Esophagus (tissue), 2 donors: ENCODE measurements around the gene OIP5. TPM values are rescaled to one million over a fixed set of nuclear protein-coding genes. Genes with fewer than 3 reads are reported as not detected.
"Not testable (repeated sequence)": the region's sequence is repeated elsewhere in the genome, so short reads cannot be mapped to it uniquely, and the experiment has no call there.

ENCODE experiments used
- H3K27ac ChIP-seq, 2 donors: one replicate each; pipeline ENCODE4 v1.5.1; 2013; ENCODE audit warnings: low read depth in 2 of 2, mild to moderate bottlenecking in 2 of 2, inconsistent platforms in 1 of 2, low read length in 1 of 2, moderate library complexity in 1 of 2
- H3K27me3 ChIP-seq, 2 donors: one replicate each; pipeline ENCODE4 v1.6.1; 2013; ENCODE audit warnings: low read length in 2 of 2, control low read depth in 1 of 2, mild to moderate bottlenecking in 1 of 2; ENCODE audit not compliant: insufficient read depth in 2 of 2, control insufficient read depth in 1 of 2
- H3K36me3 ChIP-seq, 2 donors: one replicate each; pipeline ENCODE4 v1.6.1; 2013; ENCODE audit warnings: low read length in 1 of 2; ENCODE audit not compliant: control insufficient read depth in 2 of 2, insufficient read depth in 2 of 2
- H3K4me1 ChIP-seq, 2 donors: one replicate each; pipeline ENCODE4 v1.6.1; 2013; ENCODE audit warnings: low read length in 1 of 2; ENCODE audit not compliant: control insufficient read depth in 2 of 2, insufficient read depth in 2 of 2
- H3K4me3 ChIP-seq, 2 donors: one replicate each; pipeline ENCODE4 v1.5.1; 2013; ENCODE audit warnings: low read length in 2 of 2, mild to moderate bottlenecking in 2 of 2, low read depth in 1 of 2, moderate library complexity in 1 of 2
- H3K9me3 ChIP-seq, 2 donors: one replicate each; pipeline ENCODE4 v1.6.1; 2013; ENCODE audit warnings: mild to moderate bottlenecking in 2 of 2, low read depth in 1 of 2, low read length in 1 of 2, moderate library complexity in 1 of 2; ENCODE audit not compliant: control insufficient read depth in 2 of 2, insufficient read depth in 1 of 2
- WGBS, 2 donors: extraction: QIAGEN DNeasy Blood & Tissue Kit; methylation state at CpG; one replicate each; pipeline ENCODE4 v1.1.7; 2013; 5-methylcytosine and 5-hydroxymethylcytosine counted together
- polyA plus RNA-seq, 2 donors: library from polyadenylated mRNA; stranded (reverse); fragments of 200-250 nt; gene quantifications; one replicate each; pipeline ENCODE4 v1.2.3, GENCODE V29; 2013
- donor health status: healthy with polysubstance abuse.
- donor health status: Bipolar disorder and iron deficiency.

The OIP5 gene
- polyA plus RNA-seq, 2 donors: 3.1 to 6.4 TPM

DNA sequence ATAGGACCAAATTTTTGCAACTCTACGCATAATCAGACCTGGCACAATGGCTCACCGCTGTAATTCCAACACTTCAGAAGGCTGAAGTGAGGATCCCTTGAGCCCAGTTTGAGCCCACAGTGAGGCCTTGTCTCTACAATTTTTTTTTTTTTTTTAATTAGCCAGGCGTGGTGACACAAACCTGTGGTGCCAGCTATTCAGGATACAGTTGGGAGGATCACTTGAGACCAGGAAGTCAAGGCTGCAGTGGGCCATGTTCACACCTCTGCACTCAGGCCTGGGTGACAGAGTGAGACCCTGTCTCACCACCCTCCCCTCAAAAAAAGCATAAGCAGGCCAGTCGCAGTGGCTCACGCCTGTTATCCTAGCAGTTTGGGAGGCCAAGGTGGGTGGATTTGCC, 24.7 kb downstream of the OIP5 start:
- no peaks in the 10 kb centered on the region for H3K4me1 ChIP-seq
- peak overlapping the region in 1 of 2 donors; percentile 22 for H3K27ac ChIP-seq
- no peaks in the 10 kb centered on the region for H3K36me3 ChIP-seq
- H3K4me3 ChIP-seq: no peak overlapping the region
- no peaks in the 10 kb centered on the region for H3K9me3 ChIP-seq
- WGBS, 2 donors: 85 to 92% methylated on average over 5 of the region's 5 CpGs
- H3K27me3 ChIP-seq: no peaks in the 10 kb centered on the region

- 87 to 90% methylated on average over 3 of the region's 3 CpGs for WGBS, 2 donors
- no peaks in the 10 kb centered on the region for H3K36me3 ChIP-seq
- no peaks in the 10 kb centered on the region for H3K9me3 ChIP-seq
- H3K4me3 ChIP-seq: no peak overlapping the region
- no peaks in the 10 kb centered on the region for H3K4me1 ChIP-seq
- H3K27me3 ChIP-seq: no peaks in the 10 kb centered on the region
- H3K27ac ChIP-seq: no peak overlapping the region
Observed at GRCh38 chr15:41304149-41304770, 28.1 kb downstream of the OIP5 start.

DNA sequence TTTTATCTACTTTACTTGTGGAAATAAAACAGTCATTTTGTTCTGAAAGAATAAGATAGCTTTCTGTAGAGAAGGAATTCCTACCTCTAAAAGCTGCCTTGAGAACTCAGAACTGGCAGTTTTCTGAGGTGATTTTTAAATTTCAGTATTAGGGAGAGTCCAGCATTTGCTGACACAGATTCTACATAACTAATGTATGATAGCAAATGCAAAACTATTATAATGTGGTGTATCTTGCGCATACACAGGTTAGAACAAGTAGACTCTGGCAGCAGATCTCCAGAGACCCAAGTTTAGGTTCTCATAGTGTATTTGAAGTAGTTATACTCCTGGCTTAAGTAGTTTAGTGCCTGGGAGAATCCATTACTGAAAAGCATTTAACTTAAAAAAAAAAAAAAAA, 30.8 kb downstream of the OIP5 start:
- no peaks in the 10 kb centered on the region for H3K27me3 ChIP-seq
- peaks cover 0 to 4% of the 10 kb centered on the region in 2 donors for H3K36me3 ChIP-seq
- WGBS, 2 donors: 94 to 98% methylated on average over 1 of the region's 1 CpG

GRCh38 chr15:41301139-41301538, 31.3 kb downstream of the OIP5 start:
- 90 to 94% methylated on average over 2 of the region's 2 CpGs for WGBS, 2 donors
- not testable (repeated sequence) for H3K27me3 ChIP-seq

More for the DNA sequence above, 30.8 kb downstream of the OIP5 start:
- Histone ChIP-seq H3K27ac (no peak overlapping the region), H3K4me3 (no peak overlapping the region), H3K4me1 (no peaks in the 10 kb centered on the region), H3K9me3 (no peaks in the 10 kb centered on the region)

GRCh38 chr15:41292521-41292920, 39.9 kb downstream of the OIP5 start:
- Histone ChIP-seq H3K36me3 (peaks cover 0 to 9% of the 10 kb centered on the region in 2 donors), H3K27me3 (no peaks in the 10 kb centered on the region), H3K27ac (no peak overlapping the region), H3K4me3 (no peak overlapping the region), H3K4me1 (no peaks in the 10 kb centered on the region), H3K9me3 (no peaks in the 10 kb centered on the region)
- 41 to 49% methylated on average over 1 of the region's 1 CpG for WGBS, 2 donors

More at GRCh38 chr15:41301139-41301538, 31.3 kb downstream of the OIP5 start:
- not testable (repeated sequence) for H3K27ac ChIP-seq, H3K9me3 ChIP-seq, H3K4me3 ChIP-seq, H3K4me1 ChIP-seq, H3K36me3 ChIP-seq

GRCh38 chr15:41291065-41291631, 41.2 kb downstream of the OIP5 start:
- Histone ChIP-seq H3K27ac (no peak overlapping the region), H3K36me3 (peaks cover 0 to 10% of the 10 kb centered on the region in 2 donors), H3K9me3 (no peaks in the 10 kb centered on the region), H3K4me1 (no peaks in the 10 kb centered on the region), H3K4me3 (no peak overlapping the region), H3K27me3 (no peaks in the 10 kb centered on the region)
- 86 to 91% methylated on average over 7 to 9 of the region's 9 CpGs for WGBS, 2 donors

DNA sequence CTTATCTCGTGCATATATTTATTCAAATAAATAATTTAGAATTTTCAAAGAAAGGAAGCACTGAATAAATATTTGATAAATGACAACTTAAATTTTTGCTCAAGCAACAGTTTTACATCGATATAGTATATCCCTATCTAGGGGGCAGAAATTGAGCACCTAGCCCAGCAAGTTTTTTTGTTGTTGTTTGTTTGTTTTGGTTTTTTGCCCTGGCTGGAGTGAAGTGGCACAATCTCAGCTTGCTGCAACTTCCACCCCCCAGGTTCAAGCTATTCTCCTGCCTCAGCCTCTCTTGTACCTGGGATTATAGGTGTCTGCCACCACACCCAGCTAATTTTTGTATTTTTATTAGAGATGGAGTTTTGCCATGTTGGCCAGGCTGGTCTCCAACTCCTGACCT, 42.4 kb downstream of the OIP5 start:
- no peak overlapping the region for H3K27ac ChIP-seq
- peaks cover 0 to 3% of the 10 kb centered on the region in 2 donors for H3K4me1 ChIP-seq
- WGBS, 2 donors: 78 to 84% methylated on average over 2 of the region's 2 CpGs
- no peak overlapping the region for H3K4me3 ChIP-seq
- no peaks in the 10 kb centered on the region for H3K9me3 ChIP-seq
- H3K36me3 ChIP-seq: peaks cover 0 to 10% of the 10 kb centered on the region in 2 donors
- no peaks in the 10 kb centered on the region for H3K27me3 ChIP-seq

DNA sequence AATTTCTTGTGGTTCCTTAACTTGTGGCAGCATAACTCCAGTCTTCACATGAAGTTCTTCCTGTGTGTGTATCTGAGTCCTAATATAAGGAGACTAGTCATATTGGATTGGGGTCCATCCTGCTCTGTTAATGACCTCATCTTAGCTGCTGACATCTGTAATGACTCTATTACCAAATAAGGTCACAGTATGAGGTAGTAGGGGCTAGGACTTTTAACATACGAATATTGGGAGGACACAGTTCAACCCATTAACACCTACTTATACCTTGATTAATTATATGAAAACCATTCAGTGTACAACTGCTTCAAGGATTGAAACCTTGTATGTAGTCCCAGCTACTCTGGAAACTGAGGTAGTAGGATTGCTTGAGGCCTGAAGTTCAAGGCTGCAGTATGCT, 43.9 kb downstream of the OIP5 start:
- peaks cover 0 to 10% of the 10 kb centered on the region in 2 donors for H3K36me3 ChIP-seq

DNA sequence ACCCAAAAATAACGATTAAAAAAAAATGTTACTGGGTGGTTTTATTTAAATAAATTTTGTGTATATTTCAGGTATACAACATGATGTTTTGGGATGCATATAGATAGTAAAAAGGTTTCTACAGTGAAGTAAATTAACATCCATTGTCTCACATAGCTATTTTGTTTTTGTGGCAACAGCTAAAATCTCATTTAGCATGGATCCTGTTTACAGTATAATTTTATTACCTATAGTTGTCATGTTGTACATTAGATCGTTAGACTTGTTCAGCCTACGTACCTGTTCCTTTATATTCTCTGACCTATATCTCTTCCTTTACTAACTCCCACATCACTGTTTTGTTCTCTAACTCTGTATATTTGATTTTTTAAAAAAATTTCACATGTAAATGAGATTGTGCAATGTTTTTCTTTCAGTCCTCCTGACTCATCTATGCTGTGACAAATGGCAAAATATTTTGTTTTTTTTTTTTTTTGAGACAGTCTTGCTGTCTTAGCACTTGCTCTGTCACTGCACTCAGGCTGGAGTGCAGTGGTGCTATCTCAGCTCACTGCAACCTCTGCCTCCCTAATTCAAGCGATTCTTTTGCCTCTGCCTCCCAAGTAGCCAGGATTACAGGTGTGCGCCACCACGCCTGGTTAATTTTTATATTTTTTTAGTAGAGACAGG, 45.6 kb downstream of the OIP5 start:
- H3K36me3 ChIP-seq: peaks cover 0 to 10% of the 10 kb centered on the region in 2 donors
- H3K9me3 ChIP-seq: no peaks in the 10 kb centered on the region
- no peaks in the 10 kb centered on the region for H3K27me3 ChIP-seq
- peaks cover 0 to 3% of the 10 kb centered on the region in 2 donors for H3K4me1 ChIP-seq
- no peak overlapping the region for H3K27ac ChIP-seq
- 96 to 97% methylated on average over 6 of the region's 6 CpGs for WGBS, 2 donors
- H3K4me3 ChIP-seq: no peak overlapping the region

More for the DNA sequence above, 43.9 kb downstream of the OIP5 start:
- H3K27me3 ChIP-seq: no peaks in the 10 kb centered on the region
- peaks cover 0 to 3% of the 10 kb centered on the region in 2 donors for H3K4me1 ChIP-seq
- H3K4me3 ChIP-seq: no peak overlapping the region
- 84 to 88% methylated on average over 1 of the region's 1 CpG for WGBS, 2 donors
- H3K27ac ChIP-seq: no peak overlapping the region
- H3K9me3 ChIP-seq: no peaks in the 10 kb centered on the region
